Measurements from ENCODE around the gene CELF2.

- TF ChIP-seq CTCF (IDR thresholded peaks at IDR 0.05; ENCODE audit: insufficient read depth, low read length, poor library complexity, severe bottlenecking) (no peak), EZH2phosphoT487 (conservative IDR thresholded peaks at IDR 0.05; ENCODE audit: low read length) (no peak)
Measured at GRCh38 chr10:11270858-11271179, 253.1 kb downstream of the CELF2 start.

Data from SU-DHL-6 (cell line).